ENCODE data around the gene POU2F3. TPM values are rescaled to one million over a fixed set of nuclear protein-coding genes. Genes with fewer than 3 reads are reported as not detected.
A peak's percentile ranks its signal among the peaks of the same experiment; 100 is the strongest.

Gene POU2F3
- total and polyA plus RNA-seq, 2 of the 13 experiments (the other 11 are each of a cell fraction or from before 2014, with no cell fraction given) = not detected

GRCh38 chr11:120192831-120193625, 46.9 kb upstream of the POU2F3 start (continued):
- no peak for TF ChIP-seq CEBPZ (IDR thresholded peaks at IDR 0.05; ENCODE audit: low read length)
- TF ChIP-seq FOSL1 (CRISPR knock-in tag; IDR thresholded peaks at IDR 0.05; ENCODE audit: borderline replicate concordance) = no peak
- TF ChIP-seq SRF (IDR thresholded peaks at IDR 0.05; ENCODE audit: low read depth, low read length) = no peak
- TF ChIP-seq ZBTB14 (CRISPR knock-in tag; IDR thresholded peaks at IDR 0.05) = no peak
- no peak for TF ChIP-seq AKNA (CRISPR knock-in tag; IDR thresholded peaks at IDR 0.05; ENCODE audit: borderline replicate concordance)
- TF ChIP-seq NCOR1 (IDR thresholded peaks at IDR 0.05; ENCODE audit: borderline replicate concordance, low read length) = peak; percentile 84; the same call in 1 of the 2 replicates
- no peak for TF ChIP-seq MXI1 (IDR thresholded peaks at IDR 0.05; ENCODE audit: borderline replicate concordance, low read depth, low read length)
- no peak for TF ChIP-seq ZNF570 (CRISPR knock-in tag; IDR thresholded peaks at IDR 0.05; ENCODE audit: borderline replicate concordance)
- no peak for TF ChIP-seq SIN3B (IDR thresholded peaks at IDR 0.05; ENCODE audit: low read length)
- TF ChIP-seq POLR2AphosphoS5 (IDR thresholded peaks at IDR 0.05; ENCODE audit: low read depth, low read length) = no peak; the same call in 1 of the 2 replicates
- no peak for TF ChIP-seq ZNF674 (CRISPR knock-in tag; IDR thresholded peaks at IDR 0.05; ENCODE audit: low read depth)
- TF ChIP-seq WIZ (CRISPR knock-in tag; IDR thresholded peaks at IDR 0.05) = no peak; the same call in 1 of the 2 replicates
- peak; percentile 57; the same call in 1 of the 2 replicates for TF ChIP-seq TFAP4 (IDR thresholded peaks at IDR 0.05; ENCODE audit: borderline replicate concordance, low read depth)
- no peak for TF ChIP-seq SMAD9 (CRISPR knock-in tag; IDR thresholded peaks at IDR 0.05)
- TF ChIP-seq SRSF1 (optimal IDR thresholded peaks at IDR 0.05; ENCODE audit: low read depth, low read length) = peak; percentile 39
